OCI-LY3 (cell line): Measurements from ENCODE around the gene SETD5.

Source experiments
- EZH2phosphoT487 ChIP-seq: fragments of 200-600 bp; shearing (Covaris generic); IDR thresholded peaks from 2 replicates; pipeline ENCODE4 v1.6.1; 2018; ENCODE audit warnings: antibody characterized with exemption, mixed run types, low read depth
- TF ChIP-seq, protein P1 (sequence below): fragments of 200-600, 300-600 bp; sonication (generic); IDR thresholded peaks from 2 replicates; pipeline ENCODE4 v1.5.1; 2014; ENCODE audit warnings: antibody characterized with exemption, low read length, low read depth

DNA sequence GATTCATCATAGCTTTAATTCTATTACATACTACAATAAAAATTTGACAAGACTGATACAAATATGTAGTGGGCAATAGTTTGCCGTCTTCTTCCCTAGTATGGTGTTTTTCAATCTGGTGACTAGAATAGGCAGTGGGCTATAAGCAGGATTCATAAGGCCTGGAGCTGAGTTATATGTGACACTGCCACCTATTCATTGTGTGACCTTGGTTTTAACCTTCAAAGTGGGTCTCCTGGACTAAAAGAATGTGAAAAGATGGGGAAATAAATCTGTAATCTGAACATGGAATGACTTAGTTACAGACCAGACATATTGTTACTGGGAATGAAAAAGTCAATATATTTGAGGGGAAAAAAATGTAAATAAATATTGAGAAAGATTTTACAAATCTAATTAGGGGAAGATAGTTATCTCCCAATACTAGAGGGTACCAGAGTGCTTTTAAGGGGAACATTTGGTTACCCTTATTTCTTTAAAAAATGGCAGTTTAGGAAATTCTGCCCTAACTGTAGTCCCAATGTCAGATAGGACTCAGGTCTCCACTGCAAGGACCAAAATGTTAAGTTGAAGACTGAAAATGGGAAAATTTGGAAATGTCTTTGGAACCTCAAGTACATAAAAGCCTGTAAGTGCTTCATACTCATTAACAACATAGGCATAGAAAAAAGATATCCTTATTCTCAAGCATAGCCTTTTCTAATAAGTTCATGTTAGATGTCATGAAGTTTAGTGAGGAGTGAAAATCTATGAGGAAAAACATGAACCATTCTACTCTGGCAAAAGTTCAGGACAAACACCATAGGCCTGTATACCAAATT lies 10.7 kb upstream of the SETD5 start:
- TF ChIP-seq, protein P1, sequence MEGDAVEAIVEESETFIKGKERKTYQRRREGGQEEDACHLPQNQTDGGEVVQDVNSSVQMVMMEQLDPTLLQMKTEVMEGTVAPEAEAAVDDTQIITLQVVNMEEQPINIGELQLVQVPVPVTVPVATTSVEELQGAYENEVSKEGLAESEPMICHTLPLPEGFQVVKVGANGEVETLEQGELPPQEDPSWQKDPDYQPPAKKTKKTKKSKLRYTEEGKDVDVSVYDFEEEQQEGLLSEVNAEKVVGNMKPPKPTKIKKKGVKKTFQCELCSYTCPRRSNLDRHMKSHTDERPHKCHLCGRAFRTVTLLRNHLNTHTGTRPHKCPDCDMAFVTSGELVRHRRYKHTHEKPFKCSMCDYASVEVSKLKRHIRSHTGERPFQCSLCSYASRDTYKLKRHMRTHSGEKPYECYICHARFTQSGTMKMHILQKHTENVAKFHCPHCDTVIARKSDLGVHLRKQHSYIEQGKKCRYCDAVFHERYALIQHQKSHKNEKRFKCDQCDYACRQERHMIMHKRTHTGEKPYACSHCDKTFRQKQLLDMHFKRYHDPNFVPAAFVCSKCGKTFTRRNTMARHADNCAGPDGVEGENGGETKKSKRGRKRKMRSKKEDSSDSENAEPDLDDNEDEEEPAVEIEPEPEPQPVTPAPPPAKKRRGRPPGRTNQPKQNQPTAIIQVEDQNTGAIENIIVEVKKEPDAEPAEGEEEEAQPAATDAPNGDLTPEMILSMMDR: no peak
- no peak for TF ChIP-seq EZH2phosphoT487
